HG02852 (cell line): ENCODE measurements around the gene TSFM.
"Not testable (repeated sequence)": the region's sequence is repeated elsewhere in the genome, so short reads cannot be mapped to it uniquely, and the experiment has no call there.

Experiments
- ATAC-seq: cut with Tn5 transposase; IDR thresholded peaks from one replicate; pipeline ENCODE4 v1.9.1; 2021; ENCODE audit warnings: mild to moderate bottlenecking, moderate library complexity; ENCODE audit not compliant: unreplicated experiment

TSFM gene

DNA sequence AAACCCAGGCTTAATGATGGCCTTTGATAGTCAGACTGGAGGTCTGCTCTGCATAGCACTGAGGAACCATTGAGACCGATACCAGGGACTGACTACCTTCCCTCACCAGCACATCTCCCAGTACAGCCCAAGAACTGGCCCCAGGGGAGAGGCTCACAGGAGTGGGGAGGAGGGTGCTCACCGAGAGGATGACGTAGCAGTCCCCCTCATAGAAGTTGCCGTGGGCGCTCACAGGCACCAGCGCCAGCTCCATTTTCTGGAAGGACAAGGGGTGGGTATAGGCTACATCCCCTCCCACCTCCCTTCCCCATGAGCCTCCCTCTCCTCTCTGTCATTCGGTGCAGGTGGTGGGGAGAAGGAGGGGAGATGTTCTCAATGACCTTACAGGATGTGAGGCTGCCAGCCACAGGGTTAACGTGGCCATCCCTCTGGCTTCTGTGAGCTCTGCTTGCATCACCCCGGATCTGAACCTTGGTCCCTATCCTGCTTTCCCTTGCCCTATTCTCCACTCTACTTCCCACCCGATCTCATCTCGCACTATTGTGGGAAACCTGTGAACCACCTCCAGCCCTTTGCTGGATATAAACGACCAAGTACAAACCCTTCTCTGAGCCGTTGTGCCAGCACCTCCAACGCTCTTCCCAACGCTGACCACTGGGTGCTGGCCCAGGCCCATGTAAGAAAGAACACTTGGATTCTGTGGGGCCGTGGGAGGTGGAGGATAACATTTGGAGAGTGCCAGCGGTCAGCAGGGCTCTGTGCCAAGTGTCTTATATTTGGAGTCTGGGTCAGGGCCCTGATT is 31.6 kb downstream of the TSFM start:
- ATAC-seq = no peak

DNA sequence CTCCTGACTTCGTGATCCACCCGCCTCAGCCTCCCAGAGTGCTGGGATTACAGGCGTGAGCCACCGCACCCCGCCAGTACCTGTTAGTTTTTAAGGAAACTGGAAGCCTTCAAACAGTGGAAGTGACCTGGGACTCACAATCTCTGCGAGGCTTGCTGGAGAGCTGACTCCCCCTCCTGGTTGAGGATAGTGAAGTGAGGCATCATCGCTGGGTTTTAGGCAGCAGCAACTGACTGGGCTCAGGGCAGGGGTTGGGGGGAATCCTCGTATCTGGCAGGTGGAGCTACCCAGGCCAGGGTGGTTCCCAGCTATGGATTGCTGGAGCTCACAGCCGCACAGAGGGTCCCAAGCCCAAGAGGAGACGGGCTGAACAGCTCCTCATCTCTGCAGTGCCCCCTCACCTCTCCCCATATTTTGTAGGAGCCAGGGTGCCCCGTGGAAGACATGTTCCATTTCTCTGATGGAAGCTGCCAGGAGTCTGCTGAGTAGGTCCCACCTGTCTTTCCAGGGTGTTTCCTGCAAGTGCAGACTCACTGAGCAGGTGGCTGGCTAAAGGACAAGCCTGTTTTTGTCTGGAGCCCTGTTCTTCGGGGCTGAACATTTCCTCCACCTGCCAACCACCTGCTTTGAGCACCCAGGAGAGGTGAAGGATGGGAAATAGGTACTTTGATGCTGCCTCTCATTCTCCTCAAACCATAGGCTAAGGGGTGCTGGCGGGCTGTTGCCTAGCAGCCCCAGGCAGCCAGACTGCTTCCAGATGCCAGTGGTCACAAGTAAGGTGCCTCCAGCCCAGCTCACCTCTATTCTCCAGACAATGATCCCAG is 32.8 kb downstream of the TSFM start:
- no peak for ATAC-seq

DNA sequence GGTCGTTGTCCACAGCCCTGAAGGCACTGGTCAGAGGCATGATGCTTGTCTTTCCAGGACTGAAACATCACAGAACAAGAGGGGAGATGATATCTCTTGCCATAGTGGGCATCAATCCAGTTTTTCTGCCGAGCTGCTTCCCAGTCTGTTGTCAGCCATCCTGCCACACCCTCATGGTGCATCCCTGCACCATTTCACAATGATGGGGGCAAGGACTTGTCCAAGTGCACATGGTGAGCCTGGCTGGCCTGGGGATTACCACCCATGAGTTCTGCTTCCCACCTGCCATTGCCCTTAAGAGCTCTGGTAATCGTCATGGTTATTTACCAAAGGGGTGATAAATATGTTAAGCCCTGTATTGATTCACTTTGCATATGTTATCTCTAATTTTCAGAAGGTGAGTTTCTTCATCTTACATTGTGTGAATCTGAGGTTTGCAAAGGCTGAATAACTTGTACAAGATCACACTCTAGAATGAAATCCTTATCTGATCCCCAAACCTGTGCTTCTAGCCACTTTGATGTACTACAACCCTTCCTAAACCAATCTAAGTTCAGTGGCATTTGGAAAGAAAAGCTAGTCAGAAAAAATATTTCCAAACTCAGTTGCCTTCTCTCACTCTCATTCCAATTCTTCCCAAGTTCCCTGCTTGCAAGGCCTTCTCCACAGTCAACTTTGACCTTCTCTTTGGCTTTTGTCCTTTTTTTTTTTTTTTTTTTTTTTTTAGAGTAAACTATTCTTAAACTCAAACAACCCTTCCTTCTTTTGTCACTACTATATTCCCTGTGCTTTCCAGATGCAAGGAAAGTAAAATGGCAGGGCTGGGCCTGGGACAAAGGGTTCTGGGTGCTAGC is 33.6 kb downstream of the TSFM start:
- no peak for ATAC-seq

DNA sequence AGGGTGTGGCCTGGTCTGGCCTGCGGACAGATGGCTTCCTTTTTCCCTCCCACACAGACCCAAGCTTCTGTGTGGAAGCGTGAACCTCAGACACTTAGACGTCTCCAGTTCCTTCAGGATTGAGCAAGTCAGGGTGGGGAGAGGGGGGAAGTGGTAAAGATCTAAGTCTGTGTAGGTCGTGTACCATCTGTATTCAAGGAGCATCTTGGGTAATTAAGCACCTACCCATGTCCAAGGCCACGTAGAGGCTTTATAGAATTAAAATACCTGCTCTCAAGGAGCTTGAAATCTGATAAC is 34.2 kb downstream of the TSFM start:
- ATAC-seq = no peak

DNA sequence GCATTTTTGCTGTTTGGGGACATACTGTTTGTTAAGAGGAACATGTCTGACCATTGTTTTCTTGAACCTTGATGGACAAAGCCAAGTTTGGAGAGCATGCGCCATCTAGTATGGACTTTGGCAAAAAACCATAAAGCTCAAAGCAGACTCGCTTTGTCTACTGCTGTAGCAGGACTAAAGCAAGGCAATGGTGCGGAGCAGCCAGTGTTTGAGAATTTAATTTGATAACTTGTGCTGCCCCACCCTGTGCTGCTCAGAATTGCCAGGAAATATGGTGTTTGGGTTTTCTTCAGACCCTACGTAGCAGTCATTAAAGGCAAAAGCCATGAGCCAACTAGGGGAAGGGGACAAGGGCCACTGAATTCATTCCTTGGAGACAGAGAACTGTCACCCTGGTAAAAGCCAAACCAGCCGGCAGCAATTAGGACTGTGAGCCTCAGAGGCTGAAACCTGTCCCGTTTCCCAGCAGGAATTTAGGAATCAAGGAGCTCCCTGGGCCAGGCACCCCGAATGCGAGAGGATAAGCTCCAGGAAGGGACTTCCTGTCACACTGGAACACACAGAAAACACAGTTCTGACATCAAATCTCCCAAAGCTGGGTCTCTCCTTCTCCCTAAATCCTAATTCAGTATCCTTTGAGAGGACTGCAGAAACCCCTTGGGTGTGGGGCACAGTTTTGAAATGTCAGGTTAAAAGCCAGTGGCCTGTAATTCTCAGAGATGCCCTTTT is 34.8 kb downstream of the TSFM start:
- no peak for ATAC-seq

DNA sequence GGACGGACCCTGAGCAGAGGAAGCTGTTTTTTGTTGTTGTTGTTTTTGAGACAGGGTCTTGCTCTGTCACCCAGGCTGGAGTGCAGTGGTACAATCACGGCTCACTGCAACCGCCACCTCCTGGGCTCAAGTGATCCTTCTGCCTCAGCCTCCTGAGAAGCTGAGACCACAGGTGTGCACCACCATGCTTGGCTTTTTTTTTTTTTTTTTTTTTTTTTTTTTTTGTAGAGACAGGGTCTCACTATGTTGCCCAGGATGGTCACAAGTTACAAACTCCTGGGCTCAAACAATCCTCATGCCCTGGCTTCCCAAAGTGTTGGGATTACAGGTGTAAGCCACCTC is 35.4 kb downstream of the TSFM start:
- not testable (repeated sequence) for ATAC-seq

DNA sequence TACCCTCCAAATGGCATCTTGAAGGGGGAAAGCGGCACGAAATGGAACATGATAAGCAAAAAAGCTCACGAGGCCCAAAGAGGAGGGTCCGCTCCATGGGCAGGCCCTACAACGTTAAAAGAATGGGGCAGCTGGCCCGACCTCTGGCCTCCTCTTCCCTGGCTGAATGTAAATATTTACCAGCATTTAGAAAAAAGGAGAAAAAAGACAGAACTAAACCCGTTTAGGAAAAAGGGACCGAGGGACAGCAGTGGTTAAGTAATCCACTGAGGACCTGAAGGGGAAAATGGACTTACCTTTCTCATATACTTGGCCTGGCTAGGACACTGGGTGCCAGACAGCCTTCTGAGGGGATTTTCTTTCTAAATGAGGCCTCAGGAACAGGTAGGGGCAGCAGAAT is 37.5 kb downstream of the TSFM start:
- not testable (repeated sequence) for ATAC-seq

DNA sequence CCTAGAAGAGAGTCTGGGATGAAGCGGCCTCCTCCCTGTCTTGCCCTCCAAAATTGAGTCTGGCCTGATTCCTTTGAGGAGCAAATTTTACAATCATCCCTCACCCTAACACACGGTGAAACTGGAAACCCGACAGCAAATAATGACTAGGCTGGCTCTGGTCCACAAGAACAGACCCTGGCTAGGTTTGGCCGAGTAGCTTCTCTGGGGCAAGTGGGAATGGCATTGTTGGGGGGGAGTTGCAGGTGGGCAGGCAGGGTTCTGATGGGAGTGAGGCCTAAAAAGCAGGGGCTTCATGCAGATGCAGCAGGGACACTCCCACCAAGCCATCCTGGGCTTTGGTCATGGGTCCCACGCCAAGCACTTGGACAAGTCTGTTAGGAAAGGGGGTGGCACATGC is 38.4 kb downstream of the TSFM start:
- not testable (repeated sequence) for ATAC-seq

DNA sequence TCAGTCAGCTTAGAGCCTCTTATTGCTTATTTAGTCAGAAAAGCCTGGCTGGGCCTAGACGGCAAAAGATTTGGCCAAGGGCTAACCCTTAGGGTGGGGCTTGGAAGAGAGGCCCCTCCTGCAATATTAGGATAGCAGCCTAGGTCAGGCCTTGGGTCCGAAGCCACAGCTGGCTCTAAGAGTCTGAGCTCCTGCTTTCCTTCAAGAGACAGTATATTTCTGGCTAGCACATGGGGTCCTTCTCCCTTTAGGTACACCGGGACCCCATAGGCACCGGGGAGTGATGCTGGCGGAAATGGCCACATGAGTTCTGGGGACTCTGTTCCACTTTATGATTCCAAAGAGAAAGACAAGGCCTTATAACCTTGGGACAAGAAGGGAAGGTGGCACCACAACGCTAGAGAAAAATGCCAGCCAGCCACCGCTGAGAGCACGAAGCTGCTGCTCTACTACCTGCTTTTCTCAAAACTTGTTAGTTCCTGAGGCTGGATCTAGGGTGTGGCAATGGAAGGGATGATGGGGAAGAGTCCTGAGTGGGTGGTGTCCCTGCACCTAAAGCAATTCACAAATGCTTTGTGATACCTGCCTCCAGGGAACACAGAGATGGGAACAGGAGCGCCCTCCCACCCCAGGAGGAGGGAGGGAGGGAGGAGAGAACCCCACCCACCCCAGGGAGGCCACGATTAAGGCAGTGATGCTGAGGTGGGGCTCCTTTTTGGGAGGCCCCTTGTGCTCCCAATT is 39.1 kb downstream of the TSFM start:
- no peak for ATAC-seq

DNA sequence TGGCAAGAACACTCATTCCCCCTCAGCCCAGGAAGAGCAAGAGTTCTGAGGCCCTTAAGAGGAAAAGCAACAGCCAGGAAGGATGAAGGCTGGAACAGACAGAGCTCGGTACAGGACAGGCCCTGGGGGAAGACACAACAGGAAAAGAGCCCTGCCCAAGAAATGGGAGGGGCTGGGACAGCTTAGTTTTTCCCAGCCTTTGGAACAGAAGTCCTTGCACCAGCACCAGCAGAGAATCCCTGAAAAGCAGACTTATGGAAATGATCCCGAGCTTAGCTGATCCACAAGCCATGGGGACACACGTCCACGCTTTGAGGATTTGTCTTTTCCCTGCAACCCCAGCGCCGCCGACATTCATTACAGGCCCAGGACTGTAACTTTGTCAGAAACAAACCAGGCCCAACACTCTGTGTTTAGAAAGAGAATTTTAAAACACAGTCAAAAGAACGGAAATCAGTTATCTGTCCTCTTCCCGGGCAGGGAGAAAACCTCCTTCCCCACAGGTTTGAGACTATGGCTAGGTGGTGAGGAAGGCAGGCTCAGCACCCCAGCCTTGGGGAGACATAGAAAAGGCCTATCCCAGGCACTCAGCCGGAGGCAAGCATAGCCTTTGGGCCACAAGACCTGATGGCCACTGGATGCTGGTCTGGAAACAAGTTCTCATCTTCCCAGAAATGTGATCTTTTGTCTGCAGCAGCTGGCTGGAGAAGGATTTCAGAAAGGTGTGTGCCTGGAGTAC is 40.0 kb downstream of the TSFM start:
- no peak for ATAC-seq

DNA sequence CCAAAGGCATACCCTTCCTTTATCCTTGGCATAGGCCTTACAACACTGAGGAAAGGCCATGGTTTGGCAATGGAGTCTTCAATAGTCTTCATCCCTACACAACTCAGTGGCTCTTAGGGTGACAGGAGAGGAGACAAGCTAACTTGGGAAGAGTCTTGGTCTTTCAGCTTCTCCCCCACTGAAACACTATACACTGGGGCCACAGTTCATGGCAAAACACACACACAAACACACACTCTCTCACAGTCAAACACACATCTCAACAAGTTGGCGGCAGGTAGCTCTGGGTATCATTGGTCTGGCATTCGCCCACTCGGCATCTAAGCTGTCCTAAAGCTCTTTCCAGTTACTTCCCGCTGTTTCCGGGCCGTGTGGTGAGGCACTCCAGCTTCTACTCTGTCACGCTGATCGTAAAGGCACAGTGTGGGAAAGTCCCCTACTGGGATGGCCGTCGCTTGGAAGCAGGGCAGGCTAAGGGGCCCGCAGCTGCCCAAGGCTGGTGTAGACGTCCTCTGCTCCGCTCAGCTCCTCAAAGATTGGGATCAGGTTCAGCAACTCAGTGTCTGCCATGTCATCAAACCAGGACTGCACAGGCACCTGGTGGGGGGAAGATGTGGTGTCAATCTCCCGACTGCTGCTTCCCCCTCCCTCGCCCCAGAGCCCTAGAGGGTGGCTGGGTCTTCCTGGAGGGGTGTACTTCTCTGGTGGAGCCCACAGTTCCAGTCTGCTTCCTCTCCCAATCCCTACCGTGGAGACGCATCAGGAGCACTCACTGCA is 40.7 kb downstream of the TSFM start:
- no peak for ATAC-seq

DNA sequence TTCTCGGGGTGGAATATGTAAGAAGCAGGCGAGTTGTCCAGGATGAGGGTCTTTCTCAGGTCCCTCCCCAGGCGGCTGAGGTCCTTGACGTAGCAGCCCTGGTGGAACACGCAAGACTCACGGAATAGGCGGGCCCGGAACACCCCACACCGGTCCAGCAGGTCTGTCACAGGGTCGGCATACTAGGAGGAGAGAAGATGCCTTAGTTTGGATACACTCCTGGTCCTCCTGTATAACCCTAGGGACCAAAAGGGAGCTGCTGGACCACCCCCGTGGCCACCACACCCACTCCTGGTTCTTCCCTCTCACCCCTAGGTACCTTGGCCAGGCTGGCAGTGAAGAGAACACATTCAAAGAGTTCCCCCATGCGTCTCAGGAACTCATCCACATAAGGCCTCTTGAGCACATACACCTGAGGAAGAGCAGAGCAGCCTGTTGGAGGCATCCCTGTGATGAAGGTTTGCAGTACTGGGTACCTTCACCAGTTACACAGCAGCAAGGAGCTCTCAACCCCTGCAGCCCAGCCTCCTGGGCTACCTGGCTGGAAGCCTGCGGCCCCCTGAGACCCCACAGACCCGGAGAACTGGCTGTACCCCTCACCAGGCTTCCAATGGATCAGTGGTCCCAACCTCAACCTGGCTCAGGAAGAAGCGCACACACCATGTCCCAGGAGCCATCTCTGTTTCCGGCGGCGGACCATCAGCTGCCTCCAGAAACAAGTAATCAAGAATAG is 41.5 kb downstream of the TSFM start:
- ATAC-seq = no peak

DNA sequence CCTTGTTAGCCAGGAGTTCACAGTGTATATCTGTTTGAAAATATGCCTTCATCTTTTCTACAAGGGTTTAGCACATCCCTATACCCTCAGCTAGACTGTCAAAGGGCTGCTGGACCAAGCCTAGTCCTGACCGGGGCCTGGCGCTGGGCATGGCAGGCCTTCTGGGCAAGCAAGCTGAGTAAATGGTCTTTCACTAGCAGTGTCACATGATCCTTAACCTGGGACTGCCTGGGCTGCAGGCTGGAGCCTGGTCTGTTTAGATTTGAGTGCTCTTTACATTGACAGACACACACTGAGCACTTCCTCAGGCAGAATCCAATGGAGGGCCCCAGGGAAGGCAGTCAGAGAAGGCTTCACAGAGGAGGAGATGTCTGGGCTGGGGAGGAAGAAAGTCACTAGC is 42.9 kb downstream of the TSFM start:
- no peak for ATAC-seq

DNA sequence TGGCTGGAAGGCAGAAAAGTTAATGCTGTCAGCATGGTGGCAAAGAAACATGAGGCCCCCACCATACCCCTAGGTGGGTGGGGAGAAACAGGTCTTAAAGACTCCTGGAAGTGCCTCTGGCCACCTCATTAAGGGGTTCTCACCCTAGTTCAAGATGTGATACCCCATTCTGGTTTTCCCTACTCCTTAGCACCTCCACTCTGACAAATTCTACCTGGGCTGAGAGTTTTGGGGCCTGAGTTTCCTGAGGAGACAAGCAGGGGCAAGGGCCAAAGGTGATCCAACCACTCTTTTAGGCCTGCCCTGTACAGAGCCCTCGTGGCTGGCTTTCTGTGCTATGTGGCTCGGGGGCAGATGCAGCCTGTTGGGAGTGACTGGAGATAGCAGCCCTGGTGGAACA is 43.8 kb downstream of the TSFM start:
- no peak for ATAC-seq

DNA sequence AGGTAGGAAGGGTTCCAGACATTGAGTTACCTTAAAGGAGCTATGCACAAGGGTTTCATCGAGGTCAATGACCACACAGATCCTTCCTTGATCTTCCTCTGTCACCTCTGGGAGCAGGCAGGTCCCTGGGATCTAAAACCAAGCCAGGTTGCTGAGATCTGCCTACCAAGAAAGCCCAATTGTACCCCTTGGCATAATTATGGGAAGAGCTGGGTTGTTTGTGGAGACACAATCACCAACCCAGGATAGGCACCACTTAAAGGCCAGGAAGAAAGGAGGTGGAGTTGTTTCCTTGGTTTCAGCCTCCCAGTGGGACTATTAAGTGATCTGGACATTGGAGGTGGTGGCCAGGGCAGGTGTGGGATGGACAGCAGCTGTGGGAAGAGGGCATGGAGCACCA is 44.4 kb downstream of the TSFM start:
- no peak for ATAC-seq

DNA sequence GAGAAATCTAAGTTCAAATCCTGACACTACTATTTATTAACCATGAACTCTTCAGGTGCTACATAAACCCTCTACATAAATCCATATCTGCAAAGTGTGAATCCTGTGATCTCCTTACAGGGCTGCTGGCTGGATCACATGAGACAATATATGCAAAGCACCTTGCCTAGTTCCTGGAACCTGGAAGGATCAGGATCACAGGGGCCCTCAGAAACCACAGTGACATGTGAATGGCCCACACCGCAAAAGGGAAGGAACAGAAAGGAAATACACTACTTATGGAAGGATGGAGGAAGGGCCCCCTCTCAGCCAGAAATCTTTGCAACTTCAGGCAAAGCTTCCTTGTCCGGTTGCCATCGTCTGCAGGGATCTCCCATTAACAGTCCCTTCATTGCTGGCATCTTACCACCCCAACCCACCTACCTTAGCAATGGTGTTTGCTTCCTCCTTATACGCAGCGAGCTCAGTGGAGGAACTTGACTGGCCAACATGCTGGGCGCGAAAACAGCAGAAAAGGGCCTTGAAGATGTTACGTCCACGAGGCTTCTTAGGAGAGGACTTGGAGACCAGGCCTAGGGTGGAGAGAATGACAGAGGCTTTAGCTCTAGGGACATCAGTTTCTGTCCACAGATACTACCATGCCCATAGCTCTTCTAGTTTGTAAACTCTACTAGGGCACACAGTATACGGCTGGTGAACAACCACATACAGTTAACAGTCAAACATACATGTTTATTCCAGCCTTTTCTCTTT is 46.6 kb downstream of the TSFM start:
- no peak for ATAC-seq

DNA sequence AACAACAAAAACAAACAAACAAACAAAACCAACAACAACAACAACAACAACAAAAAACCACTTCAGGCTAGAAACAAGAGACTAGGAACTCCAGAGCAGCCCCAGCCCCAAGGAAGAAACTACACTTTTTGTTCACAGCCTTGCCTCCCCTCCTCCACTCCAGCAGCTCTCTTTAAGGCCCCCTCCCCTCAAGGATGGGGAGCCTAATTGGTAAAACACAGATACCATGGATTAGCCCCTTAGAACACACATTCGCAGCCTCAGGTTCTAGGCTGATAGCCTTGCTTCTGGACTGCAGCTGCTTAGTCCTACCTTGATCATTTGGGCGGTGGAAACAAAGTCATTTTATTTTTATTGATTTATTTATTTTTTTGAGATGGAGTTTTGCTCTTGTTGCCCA is 47.8 kb downstream of the TSFM start:
- no peak for ATAC-seq

DNA sequence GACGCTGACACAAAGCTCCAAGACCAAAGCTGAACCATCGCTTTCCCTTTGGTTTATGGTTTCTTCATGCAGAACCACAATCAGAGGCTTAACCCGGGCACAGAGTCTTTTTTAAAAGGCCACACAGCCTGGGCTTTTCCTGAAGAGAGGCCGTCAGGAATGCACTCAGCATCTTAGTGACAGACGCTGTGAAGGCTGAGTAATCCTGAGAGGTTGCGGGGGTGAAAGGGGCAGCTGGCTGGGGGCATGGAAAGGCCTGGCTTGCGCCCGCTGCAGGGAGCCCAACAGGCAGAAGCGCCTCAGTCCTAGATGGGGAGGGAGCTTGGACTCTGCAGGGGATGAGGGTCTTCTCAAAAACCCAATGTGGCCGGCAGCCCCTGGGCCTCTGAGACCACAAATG is 50.4 kb downstream of the TSFM start:
- no peak for ATAC-seq
